GM13976 (cell line): ENCODE results near the gene ASH1L.

Source experiments
- DNase-seq: peaks from one replicate; pipeline ENCODE4 v3.0.0; 2012; ENCODE audit warnings: low spot score
- CTCF ChIP-seq: IDR thresholded peaks from 2 replicates; pipeline ENCODE4 v1.5.1; 2012; ENCODE audit warnings: borderline replicate concordance, mild to moderate bottlenecking; ENCODE audit not compliant: insufficient read depth; ENCODE audit errors: extremely low read depth, missing control alignments, control extremely low read depth
- in situ Hi-C: fragments of 300-500 bp; cut with MboI; formaldehyde crosslinking; loops from one replicate; pipeline ENCODE4 v1.12.0; 2022; ENCODE audit warnings: low sequenced_read_pairs, mixed read lengths, inconsistent platforms; ENCODE audit not compliant: unreplicated experiment

ASH1L gene

GRCh38 chr1:155285631-155286044 lies 277.0 kb downstream of the ASH1L start:
- in situ Hi-C loops, result no loop called here
- no peak for TF ChIP-seq CTCF
- no peak for DNase-seq
